HEK293 (cell line): ENCODE data around the gene ADGRF4.

Experiments
- CTCF ChIA-PET: fragments of 350-600 bp; formaldehyde crosslinking; extraction: SDS; loops from one replicate; lab custom pipeline; 2021; ENCODE audit warnings: antibody characterized with exemption; lab: Yijun Ruan, JAX
- POLR2A ChIA-PET: fragments of 300-600 bp; formaldehyde crosslinking; extraction: SDS; loops from one replicate; lab custom pipeline; 2020; ENCODE audit warnings: antibody characterized with exemption, inconsistent platforms; lab: Yijun Ruan, JAX
- H3K27ac ChIP-seq: fragments of 200-500 bp; sonication (Bioruptor generic); 2 replicates; pipeline ENCODE4 v1.5.1; 2014; ENCODE audit warnings: low read depth, low read length, control low read depth, inconsistent platforms; ENCODE audit errors: extremely low read depth
- H3K36me3 ChIP-seq, 2 experiments: fragments of 200-500 bp in 1 of 2; sonication (Bioruptor generic) in 1 of 2; 1 replicate in 1 of 2; 2 replicates in 1 of 2; pipeline ENCODE4 v1.5.1; 2014 to 2017; ENCODE audit warnings: inconsistent platforms in 2 of 2, low read length in 2 of 2; ENCODE audit not compliant: control insufficient read depth in 2 of 2, insufficient read depth in 1 of 2
- H3K4me1 ChIP-seq: fragments of 200-500 bp; sonication (Bioruptor generic); 2 replicates; pipeline ENCODE4 v1.5.1; 2014; ENCODE audit warnings: mild to moderate bottlenecking, low read length, inconsistent platforms; ENCODE audit not compliant: control insufficient read depth, insufficient read depth
- H3K4me3 ChIP-seq: 2 replicates; pipeline ENCODE4 v1.5.1; 2011; ENCODE audit warnings: low read depth, mild to moderate bottlenecking, control low read depth, low read length, moderate library complexity
- H3K9me3 ChIP-seq: fragments of 200-500 bp; sonication (Bioruptor generic); 2 replicates; pipeline ENCODE4 v1.5.1; 2014; ENCODE audit warnings: low read depth, low read length, inconsistent platforms; ENCODE audit not compliant: control insufficient read depth, insufficient read depth
- CTCF ChIP-seq: fragments of 450-650 bp; formaldehyde crosslinking; IDR thresholded peaks from 2 replicates; pipeline ENCODE4 v1.5.1; 2016; ENCODE audit warnings: missing biosample characterization, missing genetic modification characterization
- KLF17 ChIP-seq: fragments of 450-650 bp; formaldehyde crosslinking; IDR thresholded peaks from 2 replicates; pipeline ENCODE4 v1.5.1; 2016; ENCODE audit warnings: missing biosample characterization, missing genetic modification characterization
- SCRT1 ChIP-seq: fragments of 450-650 bp; formaldehyde crosslinking; IDR thresholded peaks from 2 replicates; pipeline ENCODE4 v1.5.1; 2016; ENCODE audit warnings: missing biosample characterization, missing genetic modification characterization, borderline replicate concordance
- SP7 ChIP-seq: fragments of 450-650 bp; formaldehyde crosslinking; IDR thresholded peaks from 2 replicates; pipeline ENCODE4 v1.5.1; 2016; ENCODE audit warnings: missing biosample characterization, missing genetic modification characterization
- YY1 ChIP-seq: fragments of 450-650 bp; formaldehyde crosslinking; IDR thresholded peaks from 2 replicates; pipeline ENCODE4 v1.5.1; 2018; ENCODE audit warnings: missing biosample characterization, missing genetic modification characterization
- ZBTB21 ChIP-seq: fragments of 450-650 bp; formaldehyde crosslinking; IDR thresholded peaks from 2 replicates; pipeline ENCODE4 v1.5.1; 2017; ENCODE audit warnings: missing biosample characterization, missing genetic modification characterization
- ZBTB26 ChIP-seq: fragments of 450-650 bp; formaldehyde crosslinking; optimal IDR thresholded peaks from 2 replicates; pipeline ENCODE3; 2016; ENCODE audit warnings: missing biosample characterization, mild to moderate bottlenecking, missing genetic modification characterization
- ZNF155 ChIP-seq: fragments of 450-650 bp; formaldehyde crosslinking; IDR thresholded peaks from 2 replicates; pipeline ENCODE4 v1.5.1; 2016; ENCODE audit warnings: missing biosample characterization, missing genetic modification characterization
- ZNF280D ChIP-seq: fragments of 450-650 bp; formaldehyde crosslinking; IDR thresholded peaks from 2 replicates; pipeline ENCODE4 v1.5.1; 2016; ENCODE audit warnings: missing biosample characterization, missing genetic modification characterization
- ZNF335 ChIP-seq: fragments of 450-650 bp; formaldehyde crosslinking; conservative IDR thresholded peaks from 2 replicates; pipeline ENCODE4 v1.5.1; 2016; ENCODE audit warnings: missing biosample characterization, missing genetic modification characterization
- ZNF518A ChIP-seq: fragments of 450-650 bp; formaldehyde crosslinking; conservative IDR thresholded peaks from 2 replicates; pipeline ENCODE4 v1.5.1; 2016; ENCODE audit warnings: low read depth, missing biosample characterization, missing genetic modification characterization
- ZNF596 ChIP-seq: fragments of 450-650 bp; IDR thresholded peaks from 2 replicates; pipeline ENCODE4 v1.5.0; 2018; ENCODE audit warnings: missing biosample characterization, mild to moderate bottlenecking, missing genetic modification characterization, moderate library complexity
- ZNF645 ChIP-seq: fragments of 450-650 bp; formaldehyde crosslinking; IDR thresholded peaks from 2 replicates; pipeline ENCODE4; 2016; ENCODE audit warnings: missing biosample characterization, missing genetic modification characterization
- ZNF654 ChIP-seq: fragments of 450-650 bp; formaldehyde crosslinking; IDR thresholded peaks from 2 replicates; pipeline ENCODE4 v1.5.1; 2016; ENCODE audit warnings: low read depth, missing biosample characterization, missing genetic modification characterization
- ZNF843 ChIP-seq: fragments of 450-650 bp; formaldehyde crosslinking; IDR thresholded peaks from 2 replicates; pipeline ENCODE4 v1.5.1; 2016; ENCODE audit warnings: missing biosample characterization, missing genetic modification characterization

The ADGRF4 gene

GRCh38 chr6:47687432-47687831 lies 10.9 kb upstream of the ADGRF4 start:
- Histone ChIP-seq H3K4me3 (no peak overlapping the region), H3K27ac (no peak overlapping the region), H3K4me1 (no peaks in the 10 kb centered on the region), H3K36me3 (no peaks in the 10 kb centered on the region), H3K9me3 (no peaks in the 10 kb centered on the region)
- ChIA-PET CTCF (interaction anchor here (3.1 kb wide), 1 partner anchor 56 kb away, joined by 14 read pairs; no protein-coding TSS in a partner anchor), POLR2A (no interaction called here)
- no peak for TF ChIP-seq SCRT1 (tag by site-specific recombination)

- no peaks in the 10 kb centered on the region for H3K4me1 ChIP-seq
- H3K36me3 ChIP-seq, result no peaks in the 10 kb centered on the region
- ChIA-PET POLR2A (no interaction called here), CTCF (interaction anchor here (0.6 to 1.2 kb wide), 6 partner anchors 9 to 1078 kb away, joined by 3 to 11 read pairs (median 4); partner anchors contain the start of gene ADGRF4)
- no peaks in the 10 kb centered on the region for H3K9me3 ChIP-seq
- H3K27ac ChIP-seq, result no peak overlapping the region
- no peak overlapping the region for H3K4me3 ChIP-seq
- peak; percentile 70 for TF ChIP-seq CTCF (tag by site-specific recombination)
- TF ChIP-seq YY1 (tag by site-specific recombination), result no peak
- TF ChIP-seq ZBTB26 (tag by site-specific recombination), result no peak
- TF ChIP-seq ZNF596, result no peak
- no peak for TF ChIP-seq ZBTB21 (tag by site-specific recombination)
- no peak for TF ChIP-seq KLF17 (tag by site-specific recombination)
- no peak for TF ChIP-seq SP7 (tag by site-specific recombination)
Measured at GRCh38 chr6:47690214-47690613, 8.2 kb upstream of the ADGRF4 start.

- H3K9me3 ChIP-seq, result no peaks in the 10 kb centered on the region
- no peaks in the 10 kb centered on the region for H3K36me3 ChIP-seq
- ChIA-PET POLR2A (no interaction called here), CTCF (interaction anchor here (0.6 to 1.2 kb wide), 5 partner anchors 8 to 1078 kb away, joined by 3 to 11 read pairs (median 4); partner anchors contain the start of gene ADGRF4)
- no peak overlapping the region for H3K27ac ChIP-seq
- H3K4me1 ChIP-seq, result no peaks in the 10 kb centered on the region
- no peak overlapping the region for H3K4me3 ChIP-seq
- no peak for TF ChIP-seq ZNF335 (tag by site-specific recombination)
- no peak for TF ChIP-seq ZNF843 (tag by site-specific recombination)
- no peak for TF ChIP-seq ZNF155 (tag by site-specific recombination)
- no peak for TF ChIP-seq ZNF645 (tag by site-specific recombination)
- no peak for TF ChIP-seq ZNF518A (tag by site-specific recombination)
- no peak for TF ChIP-seq ZNF654
- TF ChIP-seq ZNF280D (tag by site-specific recombination), result no peak
Measured at GRCh38 chr6:47690791-47691190, 7.6 kb upstream of the ADGRF4 start.
